D721Med (cell line): ENCODE results near the gene HELT.
"Not testable (repeated sequence)": the region's sequence is repeated elsewhere in the genome, so short reads cannot be mapped to it uniquely, and the experiment has no call there.

Source experiments
- DNase-seq: peaks from one replicate; pipeline ENCODE4 v3.0.0; 2011; ENCODE audit warnings: low spot score; ENCODE audit not compliant: insufficient read length
- FAIRE-seq: peaks from 2 replicates; lab custom pipeline; 2011; peaks lifted over from hg19 to GRCh38; lab: Jason Lieb, UNC
- TF ChIP-seq, protein P1 (sequence below): IDR thresholded peaks from 2 replicates; pipeline ENCODE4 v1.5.1; 2012; ENCODE audit warnings: mild to moderate bottlenecking, control low read depth; ENCODE audit not compliant: insufficient read depth; ENCODE audit errors: missing control alignments

Gene HELT

DNA sequence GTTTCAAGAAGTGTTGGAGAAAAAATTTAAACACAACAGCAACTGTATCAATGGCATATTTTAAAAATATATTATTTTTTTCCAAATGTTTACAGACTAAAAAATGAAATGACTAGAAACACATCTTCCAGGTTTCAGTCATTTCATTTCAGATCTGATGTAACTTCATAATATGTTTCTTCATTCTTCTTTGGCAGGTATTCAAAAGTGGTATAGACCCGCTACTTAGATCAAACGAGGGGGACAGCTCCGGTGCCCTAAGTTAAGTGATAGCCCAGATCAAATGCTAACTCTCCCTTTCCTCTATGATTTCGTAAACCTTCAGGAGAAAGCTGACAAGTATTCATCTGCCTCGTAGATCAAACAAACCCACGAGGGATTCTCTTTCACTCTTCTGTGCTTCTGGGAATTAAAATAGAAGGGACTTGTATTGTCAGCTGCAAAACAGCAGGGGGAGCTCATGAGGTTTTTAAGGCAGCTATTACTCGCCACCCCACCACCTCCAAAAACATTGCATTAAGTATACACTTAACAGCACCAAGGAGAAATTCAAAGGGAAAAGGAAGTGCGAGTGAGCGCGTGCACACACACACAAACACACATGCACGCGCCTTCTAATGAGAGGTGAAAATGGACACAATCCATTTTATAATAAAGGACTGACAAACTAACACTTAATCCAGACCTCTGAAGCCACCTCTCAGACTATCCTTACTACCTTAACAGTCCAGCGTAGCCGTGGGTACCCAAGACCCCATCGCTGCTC lies 21.4 kb downstream of the HELT start:
- no peak for FAIRE-seq
- no peak for DNase-seq
- TF ChIP-seq, protein P1, sequence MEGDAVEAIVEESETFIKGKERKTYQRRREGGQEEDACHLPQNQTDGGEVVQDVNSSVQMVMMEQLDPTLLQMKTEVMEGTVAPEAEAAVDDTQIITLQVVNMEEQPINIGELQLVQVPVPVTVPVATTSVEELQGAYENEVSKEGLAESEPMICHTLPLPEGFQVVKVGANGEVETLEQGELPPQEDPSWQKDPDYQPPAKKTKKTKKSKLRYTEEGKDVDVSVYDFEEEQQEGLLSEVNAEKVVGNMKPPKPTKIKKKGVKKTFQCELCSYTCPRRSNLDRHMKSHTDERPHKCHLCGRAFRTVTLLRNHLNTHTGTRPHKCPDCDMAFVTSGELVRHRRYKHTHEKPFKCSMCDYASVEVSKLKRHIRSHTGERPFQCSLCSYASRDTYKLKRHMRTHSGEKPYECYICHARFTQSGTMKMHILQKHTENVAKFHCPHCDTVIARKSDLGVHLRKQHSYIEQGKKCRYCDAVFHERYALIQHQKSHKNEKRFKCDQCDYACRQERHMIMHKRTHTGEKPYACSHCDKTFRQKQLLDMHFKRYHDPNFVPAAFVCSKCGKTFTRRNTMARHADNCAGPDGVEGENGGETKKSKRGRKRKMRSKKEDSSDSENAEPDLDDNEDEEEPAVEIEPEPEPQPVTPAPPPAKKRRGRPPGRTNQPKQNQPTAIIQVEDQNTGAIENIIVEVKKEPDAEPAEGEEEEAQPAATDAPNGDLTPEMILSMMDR = peak; percentile 79

DNA sequence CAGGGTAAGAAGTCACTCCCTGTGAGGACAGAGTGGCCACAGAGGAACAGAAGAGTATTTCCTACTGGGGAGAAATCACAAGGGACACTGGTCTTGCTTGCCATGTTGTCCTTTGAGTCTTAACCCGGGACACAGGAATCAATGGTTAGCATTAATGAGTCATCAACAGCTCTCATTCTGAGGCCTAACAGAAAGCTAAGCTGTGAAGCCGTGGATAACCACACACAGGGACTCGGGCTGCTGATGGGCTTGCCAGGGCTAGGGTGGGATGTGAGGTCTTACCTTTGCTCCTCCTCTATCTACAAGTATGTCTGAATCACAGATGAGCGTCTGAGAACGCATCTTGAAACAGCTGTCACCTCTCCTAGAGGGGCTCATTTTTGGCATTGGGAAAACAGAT lies 22.2 kb downstream of the HELT start:
- TF ChIP-seq, protein P1 = no peak
- FAIRE-seq (no peak), DNase-seq (no peak)

DNA sequence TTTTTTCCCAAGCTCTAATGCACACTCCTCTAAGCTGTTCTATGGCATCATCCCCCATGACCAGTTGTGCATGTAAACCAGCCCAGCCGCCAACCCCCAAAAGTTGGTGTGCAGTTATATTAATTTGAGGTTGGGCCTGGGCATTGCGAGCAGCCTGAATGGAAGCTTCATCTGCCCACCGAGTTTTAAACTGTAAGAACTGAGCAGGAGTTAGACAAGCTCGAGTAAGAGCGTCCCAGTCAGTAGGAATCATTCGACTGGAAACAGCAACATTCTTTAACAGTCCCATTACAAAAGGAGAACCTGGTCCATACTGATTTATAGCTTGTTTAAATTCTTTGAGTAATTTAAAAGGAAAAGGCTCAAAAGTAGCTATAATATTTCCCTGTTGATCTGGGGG lies 32.0 kb downstream of the HELT start:
- DNase-seq, FAIRE-seq: not testable (repeated sequence)

DNA sequence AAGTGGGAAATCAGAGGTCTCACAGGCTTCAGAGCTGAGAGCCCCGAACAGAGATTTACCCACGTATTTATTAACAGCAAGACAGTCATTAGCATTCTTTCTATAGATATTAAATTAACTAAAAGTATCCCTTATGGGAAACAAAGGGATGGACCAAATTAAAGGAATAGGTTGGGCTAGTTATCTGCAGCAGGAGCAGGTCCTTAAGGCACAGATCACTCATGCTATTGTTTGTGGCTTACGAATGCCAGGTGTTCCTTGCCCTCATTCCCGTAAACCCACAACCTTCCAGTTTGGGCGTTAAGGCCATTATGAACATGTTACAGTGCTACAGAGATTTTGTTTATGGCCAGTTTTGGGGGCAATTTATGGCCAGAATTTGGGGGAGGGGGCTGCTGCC lies 33.0 kb downstream of the HELT start:
- FAIRE-seq, DNase-seq: not testable (repeated sequence)

DNA sequence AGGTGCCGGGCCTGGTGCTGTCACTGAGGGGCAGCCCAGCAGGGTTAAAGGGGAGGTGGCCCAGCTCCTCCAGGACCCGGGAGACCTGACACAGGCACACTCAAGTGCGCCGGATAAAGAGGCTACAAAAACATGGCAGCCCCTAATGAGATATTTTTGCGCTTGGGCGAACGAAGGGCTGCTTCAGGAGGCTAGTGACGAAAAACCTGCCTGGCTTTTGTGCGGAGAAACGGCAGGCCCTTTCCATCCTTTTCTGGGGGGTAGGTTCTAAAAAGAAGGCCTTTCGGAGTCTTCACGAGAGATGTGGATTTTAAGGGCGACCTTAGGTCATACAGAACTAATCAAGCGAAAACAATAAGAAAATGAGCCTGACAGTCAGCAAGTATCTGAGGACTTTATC lies 35.5 kb downstream of the HELT start:
- FAIRE-seq = no peak
- TF ChIP-seq, protein P1 = no peak
- DNase-seq = no peak

DNA sequence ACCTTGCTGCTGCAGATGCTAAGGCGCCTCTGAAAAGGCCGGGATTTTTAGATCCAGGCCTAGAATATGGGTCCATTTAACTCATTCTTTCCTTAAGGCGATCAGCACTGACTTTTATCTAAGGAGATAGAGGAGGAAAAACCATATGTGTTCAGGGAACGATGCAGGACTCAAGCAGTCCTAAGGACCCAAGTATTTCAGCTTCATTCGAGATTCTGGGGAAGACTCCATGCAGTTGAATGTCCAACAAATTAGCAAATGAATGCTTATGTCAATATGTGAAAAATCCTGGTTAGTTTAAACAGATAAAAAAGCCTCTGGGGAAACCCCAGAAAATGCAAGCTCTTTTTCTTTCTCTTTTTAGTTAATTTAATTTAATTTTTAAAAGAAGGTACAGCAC lies 36.0 kb downstream of the HELT start:
- TF ChIP-seq, protein P1 = no peak
- DNase-seq (no peak), FAIRE-seq (no peak)

DNA sequence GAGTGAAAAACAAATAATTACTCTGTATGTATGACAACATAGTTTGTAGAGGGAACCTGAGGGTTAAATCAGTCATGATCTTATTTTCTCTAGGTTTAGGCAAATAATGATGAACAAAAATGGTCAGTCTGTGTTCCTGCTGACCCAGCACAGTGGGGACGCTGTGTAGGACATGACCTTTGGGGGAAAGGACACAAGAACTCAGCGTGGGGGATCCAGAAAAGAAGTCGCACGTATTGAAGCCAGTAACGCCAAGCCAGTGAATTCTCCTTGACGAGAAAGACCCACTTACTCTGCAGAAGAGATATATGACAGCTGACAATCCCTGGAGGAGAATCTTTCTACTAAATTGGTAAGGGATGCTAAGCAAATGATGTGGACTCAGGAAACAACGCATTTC lies 36.6 kb downstream of the HELT start:
- DNase-seq (no peak), FAIRE-seq (no peak)
- TF ChIP-seq, protein P1 = no peak

DNA sequence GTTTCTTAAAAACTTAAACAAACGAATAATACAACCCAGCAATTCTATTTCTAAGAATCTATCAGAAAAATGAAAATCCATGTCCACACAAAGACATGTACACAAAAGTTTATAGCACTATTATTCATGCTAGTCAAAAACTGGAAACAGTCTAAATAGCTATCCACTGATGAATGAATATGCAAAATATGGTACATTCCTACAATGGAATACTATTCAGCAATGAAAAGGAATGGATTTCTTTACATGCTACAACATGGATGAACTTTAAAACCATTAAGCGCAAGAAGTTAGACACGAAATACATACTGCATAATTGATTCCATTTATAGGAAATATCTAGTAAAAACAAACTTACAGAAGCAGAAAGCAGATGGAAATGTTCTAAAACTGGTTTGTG lies 43.3 kb downstream of the HELT start:
- DNase-seq (no peak), FAIRE-seq (no peak)
- TF ChIP-seq, protein P1 = no peak
